SKM-1 (cell line): ENCODE data around the gene PLXNA2.
A peak's percentile ranks its signal among the peaks of the same experiment; 100 is the strongest.

Experiments
- DNase-seq: peaks from one replicate; lab custom pipeline; 2025; ENCODE audit not compliant: unreplicated experiment; lab: John Stamatoyannopoulos, UW

Gene PLXNA2

DNA sequence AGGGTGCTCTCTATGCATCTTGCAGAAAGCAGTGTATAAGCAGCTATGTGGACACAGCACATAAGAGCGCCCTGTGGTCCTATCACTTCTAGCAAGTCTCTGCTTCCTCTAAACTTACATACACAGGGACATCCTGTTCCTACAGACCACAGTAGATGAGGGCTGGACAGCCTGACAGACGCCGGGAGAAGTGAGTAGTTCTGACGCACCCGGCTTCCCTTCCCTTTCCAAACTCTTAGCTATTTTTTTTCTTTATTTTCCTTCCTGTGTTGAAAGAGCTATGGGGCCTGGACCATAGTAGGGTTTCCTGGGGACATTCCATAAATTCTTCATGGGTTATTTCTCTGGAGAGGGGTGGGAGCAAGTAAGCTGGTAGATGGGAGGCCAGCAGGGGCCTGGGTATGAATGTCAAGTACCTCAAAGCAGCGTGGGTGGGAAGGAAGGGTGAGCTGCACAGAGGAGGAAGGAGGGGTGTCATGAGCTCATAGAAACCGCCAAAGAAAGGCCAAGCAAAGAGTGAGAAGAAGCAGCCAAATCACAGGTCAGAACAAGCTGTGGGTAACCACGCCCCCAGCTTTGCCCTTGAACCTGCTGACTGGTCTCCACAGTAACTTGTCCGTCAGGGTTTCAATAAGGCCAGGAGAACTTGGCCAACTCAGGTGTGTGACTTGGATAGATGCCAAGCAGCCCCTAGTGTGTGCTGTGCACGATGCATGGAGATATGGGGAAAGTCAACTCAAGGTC, 36.6 kb downstream of the PLXNA2 start:
- peak; percentile 58 for DNase-seq

DNA sequence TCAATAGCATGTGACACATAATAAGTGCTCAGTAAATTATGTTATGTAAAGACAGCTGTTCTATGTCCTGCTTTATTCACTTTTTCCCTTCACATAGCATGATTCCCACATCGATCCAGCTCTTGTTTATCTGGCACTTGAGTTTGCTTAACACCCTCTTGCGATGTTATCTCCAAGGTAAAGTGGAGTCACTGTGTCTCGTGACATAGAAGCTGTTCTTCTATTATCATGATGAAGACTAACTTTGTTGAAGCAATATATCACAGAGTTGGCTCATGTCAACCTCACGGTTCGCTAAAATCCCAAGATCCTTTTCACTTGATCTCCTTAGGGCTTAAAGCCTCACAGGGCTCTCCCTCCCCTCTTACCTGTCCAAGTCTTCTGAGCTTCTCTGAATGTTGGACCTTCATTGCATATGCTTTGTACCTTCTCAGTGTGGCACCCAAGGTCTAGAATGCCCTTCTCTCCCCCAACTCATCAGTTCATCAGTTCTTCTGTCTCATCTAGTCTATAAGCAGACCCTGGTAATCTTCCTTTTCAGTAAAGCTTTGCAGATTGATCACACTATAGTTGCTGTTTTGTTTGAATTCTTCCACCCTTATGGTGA, 38.0 kb downstream of the PLXNA2 start:
- DNase-seq = no peak

DNA sequence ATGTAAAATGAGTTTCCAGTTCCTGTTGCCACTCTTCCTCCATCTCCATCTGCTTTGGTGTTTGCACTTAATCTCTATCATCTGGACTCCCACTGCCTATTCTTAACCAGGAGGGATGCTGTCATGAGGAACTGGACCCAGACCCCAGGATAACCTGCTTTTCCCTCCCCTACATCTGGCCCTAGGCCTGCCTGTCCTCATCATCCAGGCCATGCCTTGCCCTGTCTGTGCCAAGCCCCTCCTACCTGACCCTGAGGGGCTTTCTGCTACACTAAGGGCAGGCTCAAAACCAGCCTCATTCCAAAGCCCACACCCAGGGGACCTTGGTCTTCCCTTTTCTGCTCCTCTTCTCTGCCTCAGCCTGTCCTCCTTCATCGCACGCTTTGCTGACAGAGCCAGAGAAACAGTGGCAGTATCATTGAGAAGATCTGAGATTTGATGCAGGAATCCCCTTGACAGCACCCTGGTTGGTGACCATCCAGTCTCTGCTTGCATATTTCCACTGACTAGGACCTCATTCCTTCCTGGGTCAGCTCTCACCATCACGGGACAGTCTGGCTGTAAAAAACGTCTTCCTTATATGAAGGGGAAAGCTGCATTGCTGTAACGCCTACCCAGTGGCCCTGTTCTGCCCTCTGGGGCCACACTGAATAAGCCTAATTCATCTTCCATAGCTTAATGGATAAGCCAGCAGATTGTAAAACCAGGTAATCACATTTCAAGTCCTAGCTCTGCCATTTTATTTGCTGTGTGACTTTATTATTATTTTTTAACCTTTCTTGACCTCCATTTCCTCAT, 38.8 kb downstream of the PLXNA2 start:
- DNase-seq = no peak

DNA sequence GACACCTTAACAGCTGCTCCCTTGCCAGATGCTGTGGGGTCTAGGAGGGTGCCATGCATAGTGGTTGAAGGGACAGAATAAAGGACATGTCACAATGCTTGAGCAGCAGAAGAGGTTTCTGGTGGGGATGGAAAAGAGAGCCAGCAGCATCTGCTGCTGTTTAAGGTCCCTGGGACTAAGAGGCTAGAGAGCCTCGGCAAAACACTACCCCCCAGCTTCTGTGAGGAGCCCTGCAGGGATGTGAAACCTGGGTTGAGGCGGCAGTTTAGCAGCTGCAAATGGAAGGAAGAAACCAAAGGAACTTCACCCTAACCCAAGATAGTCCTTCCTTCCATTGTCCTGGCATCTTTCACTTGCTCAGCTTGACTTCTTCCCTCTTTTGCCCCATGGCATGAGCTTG, 39.4 kb downstream of the PLXNA2 start:
- no peak for DNase-seq

DNA sequence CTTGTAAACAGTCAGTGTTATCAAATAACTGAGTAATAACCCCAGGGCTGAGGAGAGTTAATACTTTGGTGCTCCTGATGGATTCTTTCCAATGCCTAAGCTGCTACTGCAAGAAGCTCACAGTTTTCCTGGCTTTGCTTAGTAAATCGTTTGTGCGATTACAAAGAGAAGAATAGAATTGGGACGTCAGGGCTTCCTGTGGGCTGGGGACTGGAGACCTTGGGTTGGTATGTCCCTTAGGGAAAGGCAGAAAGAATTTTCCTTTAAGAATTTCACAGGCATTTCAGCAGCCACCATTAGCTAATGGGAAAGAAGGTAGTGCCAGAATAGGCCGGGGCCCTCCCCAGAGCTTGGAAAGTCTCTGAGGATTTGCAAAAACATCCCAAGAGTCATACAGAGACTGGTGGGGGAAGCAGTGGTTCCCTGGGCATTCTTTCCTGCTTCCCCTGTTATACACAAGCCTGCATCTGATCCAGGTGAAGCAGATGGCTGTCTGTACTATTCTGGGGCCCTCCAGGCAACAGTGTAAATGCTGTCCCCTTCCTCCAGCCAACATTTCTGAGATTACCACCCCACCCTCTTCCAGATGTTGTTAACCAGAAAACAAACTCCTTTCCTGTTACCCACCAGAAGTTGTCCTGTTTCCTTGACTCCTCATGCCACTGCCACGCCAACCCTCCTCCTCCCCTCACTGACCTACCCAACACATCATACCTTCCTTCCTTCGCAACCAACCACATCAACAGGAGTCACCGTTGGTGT, 40.2 kb downstream of the PLXNA2 start:
- DNase-seq = no peak

DNA sequence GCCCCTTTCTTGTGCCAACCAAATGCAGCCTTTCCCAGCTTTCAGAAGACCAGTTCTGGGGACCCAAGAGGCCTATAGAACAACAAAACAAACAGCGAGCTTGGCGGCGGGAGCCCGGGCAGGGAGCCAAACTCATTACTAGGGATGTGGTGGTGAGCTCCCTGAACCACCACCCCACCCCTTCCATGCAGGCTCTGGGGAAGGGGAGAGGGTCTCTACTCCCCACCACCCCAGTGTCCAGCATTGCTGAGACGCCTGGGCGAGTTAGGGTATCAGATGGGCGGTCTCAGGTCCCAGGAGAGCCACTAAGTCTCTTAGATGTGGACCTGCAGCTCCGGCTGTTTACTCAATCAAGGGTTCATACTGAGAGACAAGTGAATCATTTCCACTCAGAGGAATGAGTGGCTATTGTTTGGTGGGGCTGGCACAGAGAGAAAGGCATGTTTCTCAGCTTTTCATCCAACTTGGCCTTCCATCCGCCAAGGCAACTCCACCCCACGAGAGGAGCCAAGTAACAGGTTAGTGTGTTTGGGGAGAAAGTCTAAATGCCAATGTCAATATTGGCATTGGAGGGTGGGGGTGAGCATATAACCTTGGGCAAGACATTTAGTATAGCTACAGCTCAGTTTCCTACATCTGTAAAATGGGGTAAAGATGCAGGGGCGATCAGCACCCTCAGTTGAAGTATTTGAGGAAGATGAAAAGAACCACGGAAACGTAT, 40.9 kb downstream of the PLXNA2 start:
- DNase-seq = no peak

DNA sequence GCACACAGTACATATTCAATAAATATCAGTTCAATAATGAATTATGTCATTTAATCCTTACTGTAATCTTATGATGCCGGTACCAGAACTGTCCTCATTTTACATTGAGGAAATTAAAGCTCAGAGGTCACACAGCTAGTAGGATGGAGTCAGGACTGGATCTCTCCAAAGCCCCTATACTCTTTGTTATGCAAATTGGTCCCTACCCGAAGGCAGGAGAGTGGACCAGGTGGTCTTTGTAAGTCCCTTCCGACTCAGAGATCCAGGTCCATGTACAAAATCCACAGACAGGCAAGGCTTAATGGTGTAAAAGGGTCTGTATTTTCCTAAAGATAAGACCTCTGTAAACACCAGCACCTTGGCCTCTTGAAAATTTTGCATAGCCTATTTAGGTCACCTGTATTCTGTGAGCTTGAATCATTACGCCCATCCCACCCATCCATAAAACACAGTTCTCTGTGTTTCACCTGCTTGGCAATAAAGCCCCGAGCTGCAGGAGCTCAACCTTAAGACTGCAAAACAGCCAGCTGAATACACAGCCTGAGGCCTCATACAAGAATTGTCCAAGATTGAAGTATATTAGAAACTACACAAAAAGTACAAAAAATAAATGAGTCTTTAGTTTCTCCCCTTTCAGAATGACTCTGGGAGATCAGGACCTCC, 41.7 kb downstream of the PLXNA2 start:
- no peak for DNase-seq

DNA sequence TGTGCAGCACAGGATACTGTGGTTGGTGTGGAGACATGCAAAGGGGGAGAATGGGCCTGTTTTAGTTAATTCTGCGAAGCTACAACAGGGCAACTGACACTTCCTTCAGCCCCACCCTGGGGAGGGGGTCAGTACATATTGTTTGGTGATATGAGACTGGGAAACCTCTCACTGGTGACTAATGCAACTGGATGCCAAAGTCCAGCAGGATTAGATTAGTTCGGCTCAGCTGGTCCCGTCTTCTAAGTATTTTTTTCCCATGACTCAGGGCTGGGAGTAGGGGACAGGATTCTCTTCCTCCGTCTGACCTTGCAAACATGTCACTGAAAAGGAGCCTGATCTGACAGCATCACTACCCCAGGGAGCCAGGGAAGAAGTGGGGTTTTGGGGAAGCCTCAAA, 43.0 kb downstream of the PLXNA2 start:
- DNase-seq = no peak

DNA sequence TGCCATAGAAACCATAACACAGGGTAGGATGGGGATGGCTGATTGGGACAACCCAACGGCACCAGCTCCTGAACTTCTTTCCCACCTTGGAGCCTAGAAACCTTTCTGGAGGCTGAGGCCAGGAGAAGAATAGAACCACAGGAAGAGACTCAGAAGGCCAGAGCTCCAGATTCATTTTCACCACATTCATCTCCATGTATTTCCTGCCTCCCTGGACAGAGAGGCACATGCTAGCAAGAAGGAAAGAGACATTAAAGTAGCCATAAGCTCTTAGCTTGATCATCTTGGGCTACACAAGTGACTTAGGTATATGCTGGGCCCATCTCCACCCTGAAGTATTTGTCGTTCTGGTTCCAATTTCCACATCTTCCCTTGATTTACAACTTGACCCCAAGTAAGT, 44.1 kb downstream of the PLXNA2 start:
- DNase-seq = no peak

DNA sequence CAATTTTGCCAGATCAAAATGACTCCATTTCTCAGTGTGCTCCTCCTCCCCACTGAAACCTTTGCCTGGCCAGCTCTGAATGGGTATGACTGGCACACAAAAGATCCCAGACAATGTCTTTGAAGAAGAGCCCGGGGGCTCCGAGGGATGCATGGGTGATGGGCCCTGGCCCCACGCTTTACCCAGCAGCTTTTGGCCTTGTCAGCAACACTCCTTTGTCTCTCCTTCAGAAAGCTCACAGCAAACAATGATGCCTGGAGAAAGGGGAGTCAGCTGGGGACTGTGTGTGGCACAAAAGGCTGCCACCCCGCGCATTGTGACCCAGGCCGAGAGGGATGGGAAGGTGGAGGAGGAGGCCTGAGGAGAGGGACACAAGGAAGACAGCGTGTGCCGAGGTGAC, 45.9 kb downstream of the PLXNA2 start:
- no peak for DNase-seq

DNA sequence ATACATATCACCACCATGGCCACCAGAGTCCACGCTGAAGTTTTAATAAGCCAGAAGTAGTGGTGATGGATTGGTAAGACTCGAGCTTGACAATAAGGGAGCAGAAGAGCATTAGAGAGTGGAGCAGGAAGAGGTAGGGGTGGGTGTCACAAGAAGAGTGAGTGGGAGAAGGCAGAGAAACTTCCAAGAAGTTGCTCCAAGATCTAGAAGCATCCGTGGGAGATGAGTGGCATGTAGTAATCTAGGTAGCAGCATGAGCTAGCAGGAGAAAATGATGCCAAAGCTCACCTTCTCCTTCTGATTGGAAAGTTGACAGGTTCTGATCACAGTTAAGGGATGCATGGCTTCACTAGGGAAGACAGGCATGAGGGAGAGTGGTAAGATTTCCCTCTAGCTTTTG, 49.2 kb downstream of the PLXNA2 start:
- DNase-seq = no peak

DNA sequence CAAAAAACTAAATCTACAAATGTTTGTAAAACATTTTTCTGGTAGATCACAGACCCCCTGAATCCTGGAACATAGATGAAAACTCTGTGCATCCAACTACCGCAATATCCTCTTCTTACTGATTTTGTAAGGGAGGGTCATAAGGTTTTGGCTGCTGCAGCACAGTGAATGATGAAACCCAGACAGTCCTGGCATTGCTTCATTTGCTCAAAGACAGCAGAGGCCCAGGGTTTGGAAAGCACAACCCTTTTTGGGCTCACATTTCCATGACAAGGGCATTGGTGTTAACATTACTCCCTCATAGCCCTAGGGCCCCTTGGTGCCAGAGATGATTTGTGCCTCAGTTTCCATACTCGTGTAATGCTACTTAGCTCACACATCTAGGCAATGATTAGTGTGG, 51.2 kb downstream of the PLXNA2 start:
- DNase-seq = peak; percentile 93

DNA sequence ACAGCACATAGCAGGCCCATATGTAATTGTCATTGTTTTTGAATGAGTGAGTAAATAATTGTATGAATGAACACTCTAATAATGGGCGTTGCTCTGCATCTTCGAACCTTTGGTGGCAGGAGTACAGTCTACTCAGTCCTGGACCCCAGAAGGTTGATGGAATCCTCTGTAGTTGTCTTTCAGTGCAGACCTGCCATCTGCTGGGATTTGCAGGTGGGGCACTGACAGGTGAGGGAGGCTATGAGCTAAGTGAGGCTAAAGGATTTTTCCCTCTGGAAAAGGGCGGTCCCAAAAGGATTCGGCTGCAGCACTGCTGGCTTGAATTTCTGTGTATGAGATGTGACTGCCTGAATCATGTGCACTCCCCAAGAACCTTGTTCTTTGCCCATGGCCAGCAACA, 53.4 kb downstream of the PLXNA2 start:
- no peak for DNase-seq

DNA sequence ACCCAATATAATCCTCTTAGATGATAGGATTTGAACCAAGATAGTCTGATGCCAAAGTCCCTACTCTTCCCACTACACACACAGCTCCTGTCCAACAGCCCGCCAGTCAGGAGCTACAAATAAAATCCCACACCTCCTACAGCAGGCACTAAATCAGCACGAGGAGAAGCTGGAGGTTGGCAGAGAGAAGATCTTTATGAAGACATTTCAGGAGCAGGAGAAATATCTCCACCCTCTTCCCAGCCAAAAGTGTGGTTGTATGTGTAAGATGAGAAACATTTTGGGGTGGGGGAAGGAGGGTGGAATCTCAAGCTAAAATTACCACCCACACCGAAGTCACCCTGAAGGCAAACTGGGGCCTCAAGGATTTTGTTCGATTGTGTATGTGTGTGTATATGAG, 54.5 kb downstream of the PLXNA2 start:
- DNase-seq = no peak

DNA sequence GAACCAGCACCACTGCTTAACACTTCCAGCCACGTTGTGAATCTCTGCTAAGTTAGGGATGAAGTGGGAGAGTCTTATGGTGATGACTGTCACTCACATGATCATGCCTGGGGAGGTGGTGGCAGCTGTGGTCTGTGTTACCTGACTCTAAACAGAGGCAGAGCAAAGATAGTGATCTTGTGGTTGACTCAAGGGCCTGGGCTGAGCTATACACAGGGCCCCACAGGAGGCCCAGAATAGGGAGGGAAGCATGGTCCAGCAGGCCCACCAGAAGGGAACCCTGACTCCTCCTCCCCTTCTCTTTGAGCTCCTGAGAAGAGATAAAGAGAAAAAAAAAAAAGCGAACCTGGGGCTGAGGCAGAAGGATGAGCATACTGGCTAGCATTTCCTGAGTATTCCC, 55.0 kb downstream of the PLXNA2 start:
- no peak for DNase-seq

DNA sequence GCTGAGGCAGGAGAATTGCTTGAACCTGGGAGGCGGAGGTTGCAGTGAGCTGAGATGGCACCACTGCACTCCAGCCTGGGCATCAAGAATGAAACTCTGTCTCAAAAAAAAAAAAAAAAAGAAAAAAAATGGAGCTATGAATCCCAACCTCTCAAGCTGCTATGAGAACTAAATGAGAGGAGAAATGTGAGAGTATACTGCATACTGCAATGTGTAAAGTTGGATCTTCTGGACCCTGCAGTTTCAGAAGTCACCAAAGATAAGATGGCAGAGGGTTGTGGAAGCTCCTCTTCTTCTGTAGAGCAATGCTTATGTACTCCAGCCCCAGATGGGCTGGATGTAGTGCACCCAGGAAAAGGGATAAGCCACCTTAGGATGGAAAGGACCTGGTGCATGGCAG, 55.6 kb downstream of the PLXNA2 start:
- DNase-seq = no peak

DNA sequence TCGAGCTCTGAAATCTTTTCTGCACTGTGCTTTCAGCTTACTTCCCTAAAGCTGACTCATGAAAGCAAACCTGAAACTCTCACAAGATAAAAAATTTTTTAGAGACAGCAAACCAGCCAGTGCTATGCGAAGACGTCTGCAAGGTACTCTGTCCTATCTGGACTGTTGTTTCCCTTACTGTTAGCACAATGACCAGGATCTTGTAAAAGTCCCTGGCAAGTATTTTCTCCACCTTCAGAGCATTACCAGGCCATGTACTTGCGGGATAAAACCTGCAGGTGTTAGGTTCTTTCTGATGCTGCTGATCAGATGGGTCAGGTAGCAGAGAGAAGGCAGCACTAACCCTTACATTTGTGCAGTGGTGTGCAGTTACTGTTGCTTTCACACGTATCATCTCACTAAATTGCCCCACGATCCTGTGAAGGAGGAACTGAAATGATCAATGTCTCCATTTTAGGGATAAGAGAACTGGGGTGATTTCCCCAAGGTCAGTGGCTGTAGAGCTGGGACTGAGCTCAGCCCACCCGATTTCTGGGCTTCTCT, 56.6 kb downstream of the PLXNA2 start:
- DNase-seq = peak; percentile 30

DNA sequence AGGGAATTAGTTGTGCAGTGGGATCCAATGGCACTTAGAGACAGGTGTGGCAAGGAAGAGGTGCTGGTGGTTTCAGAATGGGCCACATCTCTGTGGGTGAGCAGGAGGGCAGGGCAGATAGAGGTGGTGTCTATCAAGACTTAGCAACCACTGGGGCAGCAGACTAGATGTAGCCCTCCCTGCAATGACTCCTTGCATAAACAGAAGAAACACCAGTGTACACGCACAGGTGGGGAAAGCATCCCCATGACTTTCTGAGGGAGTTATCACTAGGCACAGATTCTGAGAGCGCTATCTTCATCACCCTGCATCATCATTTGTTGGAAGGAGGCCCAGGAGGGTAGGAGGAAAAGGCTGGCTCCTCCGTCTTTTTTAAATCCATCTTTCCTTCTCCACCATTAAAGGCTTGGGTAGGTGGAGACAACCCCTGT, 58.4 kb downstream of the PLXNA2 start:
- no peak for DNase-seq

DNA sequence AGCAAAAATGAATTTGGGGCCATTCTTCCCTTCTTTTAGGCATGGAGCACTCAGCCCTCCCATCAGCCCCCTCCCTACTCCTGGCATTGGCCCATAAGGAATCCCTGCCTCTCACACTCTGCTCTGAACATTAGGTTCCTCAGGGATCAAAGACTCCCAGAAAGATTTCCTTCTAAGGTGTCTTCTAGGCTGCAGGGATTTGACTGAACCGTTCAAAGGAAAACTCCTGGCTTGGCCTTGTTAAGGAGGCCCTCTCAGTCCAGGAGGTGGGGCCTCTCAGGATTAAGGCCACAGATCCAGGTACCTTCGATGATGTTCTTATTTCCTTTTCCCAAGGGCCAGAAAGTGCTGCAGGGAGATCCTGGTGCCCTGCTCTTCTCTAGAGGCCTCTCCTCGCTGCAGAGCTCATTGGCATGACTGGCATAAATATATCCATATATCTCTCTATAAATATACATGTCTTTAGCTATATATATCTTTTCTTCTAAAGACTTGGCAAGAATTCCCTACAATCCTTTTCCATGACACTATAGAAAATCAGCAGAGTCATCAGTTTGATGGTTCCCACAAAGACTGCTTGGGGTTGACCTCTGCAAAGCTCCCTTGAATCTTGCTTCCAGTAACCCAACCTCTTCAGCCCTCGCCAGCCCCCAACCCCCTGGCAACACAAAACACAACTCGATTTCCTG, 59.1 kb downstream of the PLXNA2 start:
- DNase-seq = no peak
